Fibroblast of the aortic adventitia (primary cell): ENCODE results near the gene IFNGR2. TPM values are rescaled to one million over a fixed set of nuclear protein-coding genes. Genes with fewer than 3 reads are reported as not detected.
A peak's percentile ranks its signal among the peaks of the same experiment; 100 is the strongest.
"Not testable (repeated sequence)": the region's sequence is repeated elsewhere in the genome, so short reads cannot be mapped to it uniquely, and the experiment has no call there.

Source experiments
- DNase-seq: peaks from one replicate; pipeline ENCODE4 v3.0.0-alpha.2; 2010; ENCODE audit warnings: low read depth
- H3K4me3 ChIP-seq: 2 replicates; pipeline ENCODE4 v1.5.1; 2011; ENCODE audit warnings: low read depth, mild to moderate bottlenecking, control low read depth, low read length, moderate library complexity
- CTCF ChIP-seq: IDR thresholded peaks from 2 replicates; pipeline ENCODE4 v1.5.1; 2011; ENCODE audit warnings: mild to moderate bottlenecking, low read length, control low read depth, inconsistent platforms; ENCODE audit not compliant: insufficient read depth
- total RNA-seq: library from RNA; depleted of rRNA; stranded (reverse); fragments of >200 nt; gene quantifications from 2 replicates; pipeline ENCODE4 v1.2.3, GENCODE V29; 2012; ENCODE audit warnings: low replicate concordance

Gene IFNGR2
- total RNA-seq, 1 donor: 64.2 TPM

- no peak for TF ChIP-seq CTCF
- no peak for DNase-seq
- no peak overlapping the region for H3K4me3 ChIP-seq
Measured at GRCh38 chr21:33433425-33434114, 30.4 kb downstream of the IFNGR2 start.

- peak; percentile 92 for DNase-seq
- H3K4me3 ChIP-seq: no peak overlapping the region
- no peak for TF ChIP-seq CTCF
Measured at GRCh38 chr21:33434770-33435360, 31.7 kb downstream of the IFNGR2 start.

- TF ChIP-seq CTCF: no peak
- H3K4me3 ChIP-seq: no peak overlapping the region
- no peak for DNase-seq
Measured at GRCh38 chr21:33437140-33437539, 33.9 kb downstream of the IFNGR2 start.

GRCh38 chr21:33441489-33442477, 38.6 kb downstream of the IFNGR2 start:
- no peak overlapping the region for H3K4me3 ChIP-seq
- no peak for TF ChIP-seq CTCF

GRCh38 chr21:33443194-33443593, 40.0 kb downstream of the IFNGR2 start:
- TF ChIP-seq CTCF: no peak
- no peak overlapping the region for H3K4me3 ChIP-seq
- no peak for DNase-seq

More at GRCh38 chr21:33441489-33442477, 38.6 kb downstream of the IFNGR2 start:
- peak; percentile 82 for DNase-seq

GRCh38 chr21:33444499-33444898, 41.3 kb downstream of the IFNGR2 start:
- no peak for TF ChIP-seq CTCF
- DNase-seq: no peak
- H3K4me3 ChIP-seq: no peak overlapping the region

GRCh38 chr21:33446620-33447019, 43.4 kb downstream of the IFNGR2 start:
- H3K4me3 ChIP-seq, DNase-seq: not testable (repeated sequence)
